OCI-LY3 (cell line): ENCODE measurements around the gene MAB21L4.

Experiments used
- H2AFZ ChIP-seq: fragments of 200-600, 300-600 bp; shearing (Covaris generic); 2 replicates; pipeline ENCODE4 v1.6.0; 2014; ENCODE audit warnings: antibody characterized with exemption, low read depth, low read length
- H3K27ac ChIP-seq: fragments of 200-600, 300-600 bp; sonication (generic); 2 replicates; pipeline ENCODE4 v1.5.1; 2014; ENCODE audit warnings: mild to moderate bottlenecking, low read length, moderate library complexity, mixed read lengths
- H3K27me3 ChIP-seq: fragments of 200-600, 300-600 bp; sonication (generic); 2 replicates; pipeline ENCODE4 v1.6.1; 2014; ENCODE audit warnings: low read depth, low read length, mixed read lengths
- H3K36me3 ChIP-seq: fragments of 200-600, 300-600 bp; sonication (generic); replicated peaks from 2 replicates; pipeline ENCODE3; 2014; ENCODE audit warnings: low read depth, low read length, mixed read lengths
- H3K4me1 ChIP-seq: fragments of 300-600, 200-600 bp; sonication (generic); 2 replicates; pipeline ENCODE4 v1.6.1; 2014; ENCODE audit warnings: low read length, mixed read lengths
- H3K4me2 ChIP-seq: fragments of 200-600, 300-600 bp; sonication (generic); 2 replicates; pipeline ENCODE4 v1.6.1; 2014; ENCODE audit warnings: low read length, mixed read lengths
- H3K4me3 ChIP-seq: fragments of 300-600, 200-600 bp; sonication (generic); 2 replicates; pipeline ENCODE4 v1.5.1; 2014; ENCODE audit warnings: antibody characterized with exemption, mild to moderate bottlenecking, low read length, moderate library complexity
- H3K79me2 ChIP-seq: fragments of 300-600, 200-600 bp; shearing (Covaris generic); 2 replicates; pipeline ENCODE4 v1.6.1; 2014; ENCODE audit warnings: mild to moderate bottlenecking, low read length, mixed read lengths
- H3K9ac ChIP-seq: fragments of 300-600, 200-600 bp; shearing (Covaris generic); 2 replicates; pipeline ENCODE4 v1.6.0; 2014; ENCODE audit warnings: mild to moderate bottlenecking, low read length, moderate library complexity
- H3K9me3 ChIP-seq: fragments of 200-600, 300-600 bp; shearing (Covaris generic); 2 replicates; pipeline ENCODE4 v1.6.1; 2014; ENCODE audit warnings: low read length, mixed read lengths; ENCODE audit not compliant: insufficient read depth
- H4K20me1 ChIP-seq: fragments of 200-600, 300-600 bp; sonication (generic); 2 replicates; pipeline ENCODE4 v1.6.1; 2016; ENCODE audit warnings: low read length, mixed read lengths; ENCODE audit not compliant: insufficient read depth
- CTCF ChIP-seq: fragments of 200-600, 300-600 bp; sonication (generic); IDR thresholded peaks from 2 replicates; pipeline ENCODE4 v1.5.1; 2014; ENCODE audit warnings: antibody characterized with exemption, low read length, low read depth
- EZH2phosphoT487 ChIP-seq: fragments of 200-600 bp; shearing (Covaris generic); IDR thresholded peaks from 2 replicates; pipeline ENCODE4 v1.6.1; 2018; ENCODE audit warnings: antibody characterized with exemption, mixed run types, low read depth

Gene MAB21L4

GRCh38 chr2:240865391-240865790 lies 30.6 kb downstream of the MAB21L4 start:
- Histone ChIP-seq H3K27ac (no peak overlapping the region), H3K4me3 (no peak overlapping the region)

GRCh38 chr2:240864475-240864874 lies 31.5 kb downstream of the MAB21L4 start:
- Histone ChIP-seq H4K20me1 (no peaks in the 10 kb centered on the region), H3K79me2 (no peaks in the 10 kb centered on the region), H2AFZ (no peak overlapping the region), H3K4me3 (no peak overlapping the region), H3K9me3 (no peaks in the 10 kb centered on the region), H3K9ac (no peak overlapping the region), H3K4me1 (no peaks in the 10 kb centered on the region), H3K36me3 (no peaks in the 10 kb centered on the region), H3K27ac (no peak overlapping the region), H3K27me3 (no peaks in the 10 kb centered on the region; the same call in none of the 2 replicates), H3K4me2 (no peak overlapping the region)
- no peak for TF ChIP-seq CTCF

More at GRCh38 chr2:240865391-240865790, 30.6 kb downstream of the MAB21L4 start:
- Histone ChIP-seq H4K20me1 (no peaks in the 10 kb centered on the region), H3K4me2 (no peak overlapping the region), H3K36me3 (no peaks in the 10 kb centered on the region), H3K27me3 (no peaks in the 10 kb centered on the region; the same call in none of the 2 replicates), H3K79me2 (no peaks in the 10 kb centered on the region), H3K9ac (no peak overlapping the region), H2AFZ (no peak overlapping the region), H3K9me3 (no peaks in the 10 kb centered on the region), H3K4me1 (no peaks in the 10 kb centered on the region)
- TF ChIP-seq CTCF (no peak), EZH2phosphoT487 (no peak)

DNA sequence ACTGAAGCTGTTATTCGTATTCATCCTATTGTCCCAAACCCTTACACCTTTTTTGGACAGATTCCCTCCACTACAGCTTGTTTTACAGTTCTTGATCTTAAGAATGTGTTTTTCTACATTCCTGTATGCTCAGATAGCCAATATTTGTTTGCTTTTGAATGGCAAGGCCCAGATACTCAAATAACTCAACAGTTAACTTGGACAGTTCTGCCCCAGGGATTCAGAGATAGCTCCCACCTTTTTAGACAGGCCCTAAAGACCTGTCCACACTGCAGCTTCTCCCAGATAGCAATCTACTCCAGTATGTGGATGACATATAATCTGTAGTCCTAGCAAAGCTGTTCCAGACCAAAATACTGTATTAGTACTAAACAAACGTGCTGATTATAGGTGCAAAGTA lies 34.4 kb downstream of the MAB21L4 start:
- Histone ChIP-seq H3K36me3 (no peaks in the 10 kb centered on the region), H3K4me2 (no peak overlapping the region), H3K9ac (no peak overlapping the region), H3K9me3 (no peaks in the 10 kb centered on the region), H3K4me1 (no peaks in the 10 kb centered on the region), H4K20me1 (no peaks in the 10 kb centered on the region), H3K27me3 (no peaks in the 10 kb centered on the region; the same call in none of the 2 replicates), H3K27ac (no peak overlapping the region), H3K4me3 (no peak overlapping the region), H3K79me2 (no peaks in the 10 kb centered on the region), H2AFZ (no peak overlapping the region)
- no peak for TF ChIP-seq CTCF
- no peak for TF ChIP-seq EZH2phosphoT487

DNA sequence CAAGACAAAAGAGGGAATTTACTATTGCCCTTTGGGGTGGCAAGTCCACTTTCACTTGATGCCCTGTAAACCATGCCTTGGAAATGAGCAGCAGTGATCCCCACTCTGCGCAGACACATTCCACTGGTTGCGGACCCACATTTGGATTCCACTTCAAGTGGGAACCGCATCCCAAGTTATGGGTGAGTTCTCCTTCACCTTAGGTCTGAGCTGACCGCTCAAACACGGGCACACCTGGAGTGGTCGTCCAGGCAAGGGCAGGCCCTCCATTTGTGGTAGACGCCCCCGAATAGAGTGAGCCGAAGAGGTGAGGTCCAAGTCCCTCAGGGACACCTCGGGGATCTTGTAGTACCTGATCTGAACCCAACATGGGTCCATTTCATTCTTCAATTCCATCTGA lies 37.1 kb downstream of the MAB21L4 start:
- Histone ChIP-seq H3K4me2 (no peak overlapping the region), H3K9me3 (no peaks in the 10 kb centered on the region), H2AFZ (no peak overlapping the region), H3K79me2 (no peaks in the 10 kb centered on the region), H3K36me3 (no peaks in the 10 kb centered on the region), H4K20me1 (no peaks in the 10 kb centered on the region), H3K4me1 (no peaks in the 10 kb centered on the region), H3K27me3 (no peaks in the 10 kb centered on the region; the same call in 1 of the 2 replicates), H3K27ac (no peak overlapping the region), H3K4me3 (no peak overlapping the region), H3K9ac (no peak overlapping the region)
- TF ChIP-seq EZH2phosphoT487 (no peak), CTCF (no peak)
